NAMALWA (cell line): ENCODE results near the gene MYLK.
"Not testable (repeated sequence)": the region's sequence is repeated elsewhere in the genome, so short reads cannot be mapped to it uniquely, and the experiment has no call there.

Source experiments
- DNase-seq: peaks from one replicate; pipeline ENCODE4 v3.0.0-alpha.2; 2015; ENCODE audit warnings: low spot score

MYLK gene

DNA sequence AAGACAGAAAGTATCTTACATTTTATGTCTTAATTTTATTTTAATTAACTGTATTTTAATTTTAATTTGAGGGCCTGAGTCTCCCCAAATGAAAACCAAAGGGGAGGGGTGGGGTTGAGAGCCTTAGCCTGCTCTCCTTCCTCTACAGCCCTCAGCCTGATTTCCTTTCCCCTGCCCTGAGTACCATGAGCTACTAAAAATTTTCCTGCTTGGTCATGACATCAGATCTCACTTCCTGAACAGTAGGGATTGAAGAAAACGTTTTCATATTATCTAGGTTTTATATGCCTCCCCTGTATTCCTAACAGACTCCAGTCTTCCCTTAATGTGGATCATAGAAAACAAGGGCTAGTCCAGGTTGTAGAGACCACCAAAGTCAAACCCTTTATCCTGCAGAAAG lies 133.9 kb downstream of the MYLK start:
- no peak for DNase-seq

DNA sequence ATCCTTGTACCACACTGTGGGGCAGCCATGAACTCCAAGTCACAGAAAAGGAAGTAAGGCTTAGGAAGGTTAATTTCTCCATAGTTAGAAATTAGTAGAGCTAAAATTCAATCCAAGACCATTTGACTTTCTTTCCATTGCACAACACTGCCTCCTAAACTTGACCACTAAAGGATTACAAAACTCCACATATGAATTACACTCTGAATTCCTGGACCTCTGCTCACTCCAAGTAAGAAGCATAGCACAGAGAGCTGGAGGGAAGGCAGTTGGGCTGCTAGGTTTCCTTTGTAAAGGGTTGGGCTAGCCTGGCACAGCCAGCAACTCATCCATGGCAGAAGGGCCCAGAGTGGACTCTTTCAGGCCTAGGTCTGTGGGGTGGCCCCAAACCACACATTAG lies 134.4 kb downstream of the MYLK start:
- no peak for DNase-seq

DNA sequence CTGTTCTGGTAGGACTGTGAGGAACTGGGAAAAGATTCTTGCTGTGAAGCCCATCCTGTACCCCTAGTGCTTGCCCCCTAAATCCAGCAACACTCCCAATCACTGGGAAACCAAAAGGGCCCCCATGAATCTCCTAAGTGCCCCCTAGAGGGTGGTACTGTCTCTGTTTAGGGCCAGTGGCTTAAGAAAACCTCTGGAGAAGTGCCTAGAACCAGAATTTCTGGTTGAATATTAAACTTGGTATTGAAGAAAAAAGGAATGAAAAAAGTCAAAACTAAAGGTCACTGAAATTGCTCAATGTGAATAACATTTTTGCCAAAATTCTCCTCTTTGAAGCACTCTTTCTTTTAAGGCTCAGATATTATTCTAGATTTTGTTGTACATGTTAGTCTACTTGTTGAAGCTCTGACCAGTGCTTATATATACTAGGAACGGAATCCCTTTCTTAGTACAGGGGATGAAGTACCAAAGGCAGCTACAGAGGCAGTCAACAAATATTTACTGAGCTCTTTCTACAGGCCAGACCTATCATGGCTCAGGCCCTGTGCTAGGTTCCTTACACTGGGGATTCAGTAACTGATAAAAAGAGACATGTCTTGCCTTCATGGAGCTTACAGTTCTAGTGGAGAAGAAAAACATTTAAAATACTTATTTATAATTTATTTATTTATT lies 138.8 kb downstream of the MYLK start:
- no peak for DNase-seq

- DNase-seq, result no peak
Measured at GRCh38 chr3:123744064-123744463, 140.1 kb downstream of the MYLK start.

- no peak for DNase-seq
Measured at GRCh38 chr3:123743121-123743520, 141.0 kb downstream of the MYLK start.

DNA sequence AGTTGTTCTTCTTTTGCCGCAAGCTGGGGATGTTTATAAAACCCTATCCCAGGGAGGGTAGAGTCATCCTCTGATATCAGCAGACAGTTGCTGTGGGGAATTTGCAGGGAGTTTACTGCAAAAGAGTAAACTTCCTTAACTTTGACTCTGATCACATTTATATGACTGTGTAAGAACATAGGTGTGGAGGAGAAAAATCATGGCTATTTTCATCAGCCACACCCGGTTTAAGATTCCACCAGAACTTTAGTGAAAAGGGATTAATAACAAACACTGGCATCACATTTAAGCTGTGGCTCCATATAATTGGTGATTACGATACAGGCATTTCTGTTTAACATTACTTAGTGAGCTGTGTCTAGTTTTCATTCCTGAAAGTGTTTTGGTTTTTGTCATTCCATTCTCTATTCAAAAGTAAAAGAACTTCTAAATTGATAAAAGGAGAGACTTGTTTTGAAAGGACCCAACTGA lies 143.1 kb downstream of the MYLK start:
- DNase-seq, result no peak

GRCh38 chr3:123740391-123740822 lies 143.7 kb downstream of the MYLK start:
- no peak for DNase-seq

GRCh38 chr3:123739754-123740153 lies 144.4 kb downstream of the MYLK start:
- DNase-seq, result no peak

GRCh38 chr3:123739106-123739505 lies 145.0 kb downstream of the MYLK start:
- DNase-seq, result no peak

DNA sequence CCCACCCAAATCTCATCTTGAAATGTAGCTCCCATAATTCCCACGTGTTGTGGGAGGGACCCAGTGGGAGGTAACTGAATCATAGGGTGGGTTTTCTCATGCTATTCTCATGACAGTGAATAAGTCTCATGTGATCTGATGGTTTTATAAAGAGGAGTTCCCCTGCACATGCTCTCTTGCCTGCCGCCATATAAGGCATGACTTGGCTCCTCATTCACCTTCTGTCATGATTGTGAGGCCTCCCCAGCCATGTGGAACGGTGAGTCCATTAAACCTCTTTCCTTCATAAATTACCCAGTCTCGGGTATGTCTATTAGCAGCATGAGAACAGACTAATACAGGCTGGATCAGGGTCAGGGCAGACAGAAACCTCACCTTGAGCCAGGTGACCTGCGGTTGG lies 145.6 kb downstream of the MYLK start:
- DNase-seq, result not testable (repeated sequence)

- DNase-seq, result no peak
Measured at GRCh38 chr3:123737168-123737567, 147.0 kb downstream of the MYLK start.

DNA sequence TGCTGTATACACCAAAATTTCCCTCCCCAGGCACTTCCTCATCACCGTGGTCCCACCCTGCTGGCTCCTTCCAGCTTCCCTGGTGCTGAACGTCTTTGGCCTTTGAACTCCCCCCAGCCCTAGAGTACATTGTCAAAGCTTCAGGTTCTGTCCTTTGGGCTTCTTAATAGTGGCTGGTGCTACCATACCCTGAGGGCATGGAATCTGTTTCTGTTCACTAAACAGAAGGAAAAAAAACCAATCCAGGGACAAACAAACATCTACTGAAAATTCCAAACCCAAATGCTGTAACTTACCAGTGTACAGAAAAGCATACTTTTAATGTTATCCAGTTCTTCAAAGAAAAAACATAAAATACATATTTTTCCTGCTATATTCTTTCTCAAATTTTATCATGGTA lies 148.7 kb downstream of the MYLK start:
- no peak for DNase-seq

DNA sequence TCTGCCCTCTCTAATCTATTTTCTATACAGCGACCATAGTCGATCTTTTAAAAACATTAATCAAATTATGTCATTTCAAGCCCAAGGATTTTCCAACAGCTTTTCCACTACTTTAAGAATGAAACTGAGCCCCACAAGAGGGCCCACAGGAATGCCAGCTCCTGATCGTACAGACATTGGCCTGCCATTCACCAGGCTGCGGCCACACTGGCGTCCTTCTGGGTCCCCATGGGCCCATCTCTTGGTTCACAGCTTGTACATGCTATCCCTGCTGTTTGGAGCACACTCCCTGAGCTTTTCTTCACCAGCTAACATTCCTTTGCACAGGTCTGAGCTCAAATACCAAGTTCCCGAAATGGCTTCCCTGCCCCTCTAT lies 149.6 kb downstream of the MYLK start:
- DNase-seq, result no peak

DNA sequence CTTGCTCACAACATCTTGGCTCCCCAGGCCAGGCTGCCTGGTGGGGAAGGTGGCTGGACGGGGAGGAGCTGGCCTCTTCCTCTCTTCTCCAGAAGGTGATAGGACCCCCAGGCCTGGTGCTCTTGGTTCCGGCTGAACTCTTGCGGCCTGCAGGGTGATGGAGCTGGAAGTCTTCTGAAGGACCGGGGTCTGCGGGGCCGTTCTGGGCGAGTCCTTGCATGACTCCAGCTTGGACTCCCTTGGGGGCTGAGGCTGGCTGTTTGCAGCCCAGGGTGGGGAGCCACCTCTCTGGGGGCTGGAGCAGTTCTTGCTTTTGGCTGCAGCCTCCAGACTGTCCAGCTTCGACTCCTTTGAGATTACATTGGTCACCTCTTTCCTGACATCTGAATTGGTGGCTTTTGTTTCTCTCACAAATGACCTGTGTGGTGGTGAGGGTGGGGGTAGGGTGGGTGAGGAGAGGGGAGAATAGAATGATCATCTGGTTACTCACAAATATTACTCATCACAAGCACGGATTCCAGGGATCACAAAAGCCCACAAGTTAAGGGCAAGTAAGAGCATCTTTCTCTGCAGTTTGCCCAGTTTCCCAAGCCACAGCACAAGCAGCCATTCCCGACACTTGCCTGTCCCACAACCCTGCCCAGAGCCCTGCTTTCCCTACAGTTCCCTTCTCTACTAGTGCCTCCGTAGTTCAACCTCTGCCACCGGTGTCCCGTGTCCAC lies 150.2 kb downstream of the MYLK start:
- DNase-seq, result no peak

DNA sequence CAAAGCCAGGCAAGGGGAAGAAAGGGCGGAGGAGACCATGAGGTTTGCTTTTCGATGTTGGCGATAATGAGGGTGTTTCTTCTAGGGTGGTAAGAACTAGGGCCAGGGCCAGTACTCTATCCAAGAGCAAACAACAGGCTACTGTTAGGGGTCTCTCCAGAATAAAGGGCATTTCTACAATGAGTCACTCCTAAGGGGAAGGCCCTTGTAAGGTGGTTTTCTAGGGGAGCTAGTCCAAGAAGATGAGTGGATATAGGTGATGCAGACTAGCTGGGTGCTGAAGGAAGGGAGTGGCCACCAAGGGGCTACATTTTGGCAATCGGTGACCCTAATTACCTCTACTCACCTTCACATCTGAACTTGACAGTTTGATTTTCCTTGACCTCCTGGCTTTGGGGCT lies 150.8 kb downstream of the MYLK start:
- DNase-seq, result no peak

DNA sequence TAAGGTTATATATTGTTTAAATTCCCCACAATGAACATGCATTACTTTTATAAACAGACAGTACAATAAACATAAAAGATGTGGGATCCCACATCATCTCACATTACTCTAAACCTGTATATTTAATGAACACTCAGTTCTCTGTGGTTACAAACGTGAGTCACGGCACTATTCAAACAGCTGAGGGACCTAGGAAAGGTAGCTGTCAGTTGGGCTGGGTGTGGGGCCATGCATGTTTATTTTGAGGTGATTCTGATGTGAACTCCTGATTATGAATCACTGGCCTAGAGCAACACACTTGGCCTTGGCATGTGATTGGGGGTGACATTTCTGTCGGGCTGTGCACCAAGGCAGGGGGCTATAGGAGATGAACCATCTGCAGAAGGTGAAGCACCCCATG lies 151.7 kb downstream of the MYLK start:
- no peak for DNase-seq

GRCh38 chr3:123730829-123731228 lies 153.3 kb downstream of the MYLK start:
- no peak for DNase-seq

DNA sequence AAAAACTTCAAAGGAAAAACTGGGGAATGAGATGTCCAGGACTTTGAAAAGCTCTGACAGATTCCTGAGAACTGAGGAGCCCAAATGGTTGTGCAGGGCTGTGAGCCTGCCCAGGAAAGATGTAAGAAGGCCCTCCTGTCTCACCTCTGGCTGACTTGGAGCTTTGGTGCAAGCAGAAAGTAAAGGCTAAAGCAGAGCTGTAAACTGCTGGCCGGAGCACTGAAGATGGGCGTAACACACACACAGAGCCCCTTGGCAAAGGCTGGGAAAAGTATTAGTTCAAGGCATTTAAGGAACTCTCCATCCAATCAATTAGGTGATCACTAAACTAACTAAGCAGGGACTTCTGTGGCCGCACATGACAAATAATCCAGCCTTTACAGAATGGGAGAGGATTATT lies 155.1 kb downstream of the MYLK start:
- no peak for DNase-seq

DNA sequence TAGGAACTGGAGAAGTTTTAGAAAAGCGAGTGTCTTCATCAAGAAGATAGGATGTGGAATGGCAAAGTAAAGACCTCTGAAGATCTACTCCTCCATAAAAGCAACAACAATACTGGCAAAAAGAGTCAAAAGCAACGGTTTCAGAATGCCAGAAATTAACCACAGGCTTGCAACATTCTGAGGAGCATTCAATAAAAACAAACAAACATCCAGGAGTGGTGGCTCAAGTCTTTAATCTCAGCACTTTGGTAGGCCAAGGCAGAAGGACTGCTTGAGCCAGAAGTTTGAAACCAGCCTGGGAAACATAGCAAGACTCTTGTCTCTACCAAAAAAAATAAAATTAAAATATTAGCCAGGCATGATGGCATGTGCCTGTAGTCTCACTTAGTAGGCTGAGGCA lies 156.1 kb downstream of the MYLK start:
- no peak for DNase-seq

DNA sequence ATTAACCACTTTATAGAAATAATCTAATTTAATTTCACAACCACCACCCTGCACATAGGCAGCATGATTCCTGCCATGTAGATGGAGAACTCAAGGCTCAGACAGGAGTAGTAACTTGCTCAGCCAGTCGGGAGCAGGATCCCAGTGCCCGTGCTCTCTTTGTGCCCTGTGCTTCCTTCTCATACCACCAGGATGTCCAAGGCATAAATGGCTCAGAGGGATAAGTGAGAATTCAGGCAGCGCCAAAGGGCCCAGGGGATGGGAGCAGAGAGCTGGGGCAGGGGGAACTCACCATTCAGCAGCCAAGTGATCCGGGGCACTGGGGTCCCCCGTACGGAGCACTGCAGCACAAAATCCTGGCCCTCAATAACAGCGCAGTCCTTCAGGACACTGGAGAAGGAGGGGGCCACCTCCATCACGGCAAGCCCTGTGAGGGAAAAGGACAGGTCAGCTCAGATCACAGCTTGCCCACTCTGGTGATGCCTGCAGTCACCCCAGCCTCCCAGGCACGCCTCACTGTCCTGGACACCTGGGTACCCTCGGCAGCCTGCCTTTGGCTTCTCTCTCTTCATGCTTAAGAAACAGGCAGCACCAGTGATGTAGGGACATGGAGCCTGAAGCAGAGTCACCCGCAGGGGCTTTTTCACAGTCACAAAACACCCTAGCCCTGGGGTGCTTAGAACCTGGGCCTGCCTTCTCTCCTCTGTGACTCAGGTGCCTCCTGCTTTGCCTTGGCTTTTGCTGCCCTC lies 158.3 kb downstream of the MYLK start:
- DNase-seq, result no peak

- no peak for DNase-seq
Measured at GRCh38 chr3:123724306-123724705, 159.8 kb downstream of the MYLK start.

DNA sequence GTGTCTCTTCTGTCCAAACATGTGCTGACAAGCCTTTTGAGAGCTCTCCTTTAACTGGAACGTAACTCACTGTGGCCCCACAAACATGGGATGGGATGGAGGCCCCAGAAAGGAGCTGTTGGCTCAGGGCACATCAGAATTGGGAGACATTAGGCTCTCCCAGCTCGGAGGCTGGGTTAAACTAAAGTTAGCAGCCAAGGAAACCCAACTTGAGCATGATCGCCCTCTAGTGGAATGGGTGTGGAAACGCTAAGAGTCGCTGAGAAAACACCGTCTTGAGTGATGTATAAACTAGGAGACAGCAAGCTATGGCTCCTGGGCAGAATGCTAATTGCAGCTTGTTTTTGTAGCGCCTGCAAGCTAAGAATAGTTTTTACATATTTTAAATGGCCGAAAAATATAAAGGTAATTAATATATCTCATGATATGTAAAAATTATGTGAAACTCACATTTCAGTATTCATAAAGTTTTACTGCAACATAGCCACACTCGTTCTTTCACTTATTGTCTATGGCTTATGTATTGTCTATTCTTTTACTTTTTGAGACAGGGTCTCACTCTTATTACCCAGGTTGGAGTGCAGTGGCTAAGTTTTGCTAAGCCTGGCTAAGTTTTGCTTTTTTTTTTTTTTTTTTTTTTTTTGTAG lies 160.5 kb downstream of the MYLK start:
- DNase-seq, result peak; percentile 91

DNA sequence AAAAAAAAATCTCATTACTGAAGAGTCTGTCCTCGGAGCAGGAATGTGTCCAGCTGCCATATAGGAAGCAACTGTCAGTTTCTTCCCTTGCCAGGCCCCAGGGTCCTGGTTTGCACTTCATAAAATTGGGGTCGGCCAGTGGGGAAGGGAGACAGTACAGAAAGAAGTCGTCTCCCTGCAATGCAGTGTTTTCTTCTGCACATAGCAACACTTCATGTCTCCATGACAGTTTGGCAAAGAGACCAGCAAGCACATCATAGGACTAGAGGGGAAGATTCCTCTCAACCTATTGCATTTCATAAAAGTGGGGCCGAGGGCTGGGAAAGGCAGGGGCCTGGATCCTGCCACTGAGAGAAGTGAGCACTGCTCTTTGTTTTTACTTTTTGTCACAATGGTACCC lies 161.1 kb downstream of the MYLK start:
- DNase-seq, result peak; percentile 9
